Measurements from ENCODE around the gene DMAC2.
A peak's percentile ranks its signal among the peaks of the same experiment; 100 is the strongest.
"Not testable (repeated sequence)": the region's sequence is repeated elsewhere in the genome, so short reads cannot be mapped to it uniquely, and the experiment has no call there.

The DMAC2 gene

DNA sequence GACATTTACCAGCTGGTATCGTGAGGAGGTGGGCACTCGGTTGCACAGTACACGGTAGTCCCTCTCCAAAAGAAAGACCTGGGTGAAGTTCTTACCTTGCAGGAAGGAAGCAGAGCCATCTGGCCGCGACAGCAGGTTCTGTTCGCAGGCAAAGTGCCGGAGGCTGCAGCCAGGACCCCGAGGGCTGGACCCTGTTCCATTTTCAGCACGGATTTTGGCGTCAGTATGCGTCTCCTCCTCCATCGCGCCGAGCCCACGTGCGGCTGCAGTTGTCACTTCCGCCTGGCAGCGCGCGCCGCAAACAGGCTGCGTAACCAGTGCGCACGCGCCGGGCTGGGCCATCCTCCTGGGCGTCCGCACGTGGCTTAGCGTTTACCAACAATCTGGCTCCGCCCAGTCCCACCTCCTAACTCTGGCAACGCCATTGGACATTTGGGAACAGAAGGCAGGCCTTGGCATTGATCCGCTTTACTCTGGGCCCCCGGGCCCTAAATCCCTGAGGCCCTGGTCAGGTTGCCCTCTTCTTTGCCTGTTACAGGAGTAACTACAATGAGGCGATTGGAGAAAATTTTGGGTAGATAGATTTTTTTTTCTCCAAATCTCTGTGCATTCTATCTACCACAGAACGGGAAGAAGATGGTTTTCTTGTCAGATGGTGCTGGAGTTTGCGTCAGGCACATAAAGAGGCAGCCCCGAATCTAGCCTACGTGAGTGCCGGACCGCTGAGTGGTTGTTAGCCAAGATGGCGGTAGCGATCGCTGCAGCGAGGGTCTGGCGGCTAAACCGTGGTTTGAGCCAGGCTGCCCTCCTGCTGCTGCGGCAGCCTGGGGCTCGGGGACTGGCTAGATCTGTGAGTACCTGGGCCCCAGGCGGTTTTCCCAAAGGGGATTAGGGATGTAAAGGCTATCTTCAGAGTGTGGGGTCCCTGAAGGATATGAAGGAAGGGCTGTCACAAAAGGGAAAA, 42.3 kb downstream of the DMAC2 start, which contains the start of the genes BCKDHA and EXOSC5:
TSS of gene BCKDHA (plus strand) at position 733 of the 964 bp plus-strand sequence. CDS start at position 743, 10 bp downstream.
TSS of gene EXOSC5 (minus strand) at position 274 of the 964 bp plus-strand sequence. CDS start at position 243, 31 bp downstream.
- peak; percentile 99 for DNase-seq

DNA sequence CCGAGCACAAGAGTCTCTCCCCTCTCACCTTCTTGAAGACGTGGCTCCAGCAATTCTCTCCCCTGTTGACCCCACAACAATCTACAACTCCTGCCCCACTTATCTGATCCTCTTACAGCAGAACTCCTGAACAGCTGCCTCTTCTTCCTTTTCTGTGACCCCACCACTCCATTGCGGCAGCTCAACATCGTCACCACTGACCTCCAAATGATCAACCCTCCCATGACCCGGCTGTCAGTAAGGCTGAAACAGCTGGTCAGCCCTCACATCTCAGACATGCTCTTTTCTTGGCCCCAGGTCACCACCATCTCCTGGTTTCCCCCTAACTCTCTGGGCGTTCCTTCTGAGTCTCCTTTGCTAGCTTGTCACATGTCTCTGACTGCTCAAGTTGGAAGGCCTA, 44.4 kb downstream of the DMAC2 start:
- DNase-seq = no peak

GRCh38 chr19:41392775-41393174, 46.9 kb downstream of the DMAC2 start:
- DNase-seq = no peak

DNA sequence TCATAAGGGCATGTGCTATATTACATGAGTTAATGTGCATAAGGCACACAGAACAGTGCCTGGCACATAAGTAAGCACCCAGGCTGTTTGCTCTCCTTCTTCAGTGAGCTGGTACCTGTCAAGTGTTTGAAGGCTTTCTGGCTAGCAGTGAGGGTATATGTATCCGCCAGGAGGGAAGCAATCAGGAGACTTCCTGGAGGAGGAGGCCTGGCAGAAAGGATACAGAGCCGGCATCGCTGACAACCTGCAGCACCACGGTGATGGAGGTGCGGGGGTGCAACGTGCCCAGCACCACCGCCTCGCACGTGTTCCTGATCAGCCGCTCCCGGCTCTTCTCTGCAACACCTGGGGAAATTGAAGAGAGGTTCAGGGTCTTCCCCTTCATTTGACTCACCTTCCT, 48.1 kb downstream of the DMAC2 start:
- DNase-seq = no peak

DNA sequence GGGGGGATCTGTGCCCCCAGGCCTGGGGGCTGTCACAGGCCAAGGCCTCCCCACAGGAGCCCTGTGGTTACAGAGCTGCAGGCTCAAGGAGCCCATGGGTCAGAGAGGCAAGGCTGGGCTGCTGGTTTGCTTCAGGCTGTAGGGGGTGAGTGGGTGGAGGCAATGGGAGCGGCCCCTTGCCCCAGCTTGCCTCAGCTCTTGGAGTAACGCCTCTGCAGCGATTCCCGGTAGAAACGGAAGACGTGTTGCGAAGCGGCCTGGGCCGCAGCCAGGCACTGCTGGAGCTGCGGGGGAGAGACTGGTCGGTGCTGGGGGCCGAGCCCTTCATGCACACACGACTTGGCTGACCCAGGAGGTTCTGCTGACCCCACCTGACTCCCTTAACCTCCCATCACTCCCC, 53.3 kb downstream of the DMAC2 start:
- no peak for DNase-seq

GRCh38 chr19:41384351-41384750, 55.4 kb downstream of the DMAC2 start:
- no peak for DNase-seq

DNA sequence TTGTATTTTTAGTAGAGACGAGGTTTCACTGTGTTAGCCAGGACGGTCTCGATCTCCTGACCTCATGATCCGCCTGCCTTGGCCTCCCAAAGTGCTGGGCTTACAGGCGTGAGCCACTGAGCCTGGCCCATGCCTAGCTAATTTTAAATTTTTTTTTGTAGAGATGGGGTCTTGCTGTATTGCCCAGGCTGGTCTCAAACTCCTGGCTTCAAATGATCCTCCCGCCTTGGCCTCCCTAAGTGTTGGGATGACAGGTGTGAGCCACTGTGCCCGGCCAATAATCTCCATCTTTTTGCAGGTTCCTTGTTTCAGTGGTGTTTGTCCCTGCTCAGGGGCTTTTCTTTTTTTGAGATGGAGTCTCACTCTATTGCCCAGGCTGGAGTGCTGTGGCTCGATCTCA, 58.2 kb downstream of the DMAC2 start:
- not testable (repeated sequence) for DNase-seq

Measured in activated effector memory CD4-positive, alpha-beta T cell treated with Interleukin-2 at 50 U/mL for 16 hours (primary cell).